PFSK-1 (cell line): ENCODE data around the gene STMN1.

ENCODE experiments used
- FOXP2 ChIP-seq: optimal IDR thresholded peaks from 2 replicates; pipeline ENCODE3; 2011; ENCODE audit warnings: borderline replicate concordance, control low read depth, inconsistent platforms; ENCODE audit not compliant: insufficient read depth; ENCODE audit errors: extremely low read length, extremely low read depth
- POLR2AphosphoS5 ChIP-seq: IDR thresholded peaks from 2 replicates; pipeline ENCODE4 v1.6.1; 2012; ENCODE audit warnings: low read depth, mild to moderate bottlenecking, control low read depth, low read length, moderate library complexity
- SIN3A ChIP-seq: IDR thresholded peaks from 2 replicates; pipeline ENCODE4 v1.6.1; 2012; ENCODE audit warnings: mild to moderate bottlenecking, low read length, moderate library complexity, borderline replicate concordance; ENCODE audit not compliant: insufficient read depth
- TAF1 ChIP-seq: IDR thresholded peaks from 2 replicates; pipeline ENCODE4 v1.6.1; 2012; ENCODE audit warnings: low read length, control low read depth, borderline replicate concordance; ENCODE audit not compliant: insufficient read depth
- TF ChIP-seq, protein P1 (sequence below), 2 experiments: IDR thresholded peaks; 2 replicates each; pipeline versions ENCODE4 v1.6.1 to v1.8.0; 2011 to 2012; ENCODE audit warnings: low read depth in 2 of 2, low read length in 2 of 2, control low read depth in 1 of 2, inconsistent platforms in 1 of 2, mild to moderate bottlenecking in 1 of 2, moderate library complexity in 1 of 2; ENCODE audit not compliant: insufficient read depth in 1 of 2

Gene STMN1

GRCh38 chr1:25862785-25863485 lies 43.3 kb downstream of the STMN1 start:
- TF ChIP-seq, protein P1, sequence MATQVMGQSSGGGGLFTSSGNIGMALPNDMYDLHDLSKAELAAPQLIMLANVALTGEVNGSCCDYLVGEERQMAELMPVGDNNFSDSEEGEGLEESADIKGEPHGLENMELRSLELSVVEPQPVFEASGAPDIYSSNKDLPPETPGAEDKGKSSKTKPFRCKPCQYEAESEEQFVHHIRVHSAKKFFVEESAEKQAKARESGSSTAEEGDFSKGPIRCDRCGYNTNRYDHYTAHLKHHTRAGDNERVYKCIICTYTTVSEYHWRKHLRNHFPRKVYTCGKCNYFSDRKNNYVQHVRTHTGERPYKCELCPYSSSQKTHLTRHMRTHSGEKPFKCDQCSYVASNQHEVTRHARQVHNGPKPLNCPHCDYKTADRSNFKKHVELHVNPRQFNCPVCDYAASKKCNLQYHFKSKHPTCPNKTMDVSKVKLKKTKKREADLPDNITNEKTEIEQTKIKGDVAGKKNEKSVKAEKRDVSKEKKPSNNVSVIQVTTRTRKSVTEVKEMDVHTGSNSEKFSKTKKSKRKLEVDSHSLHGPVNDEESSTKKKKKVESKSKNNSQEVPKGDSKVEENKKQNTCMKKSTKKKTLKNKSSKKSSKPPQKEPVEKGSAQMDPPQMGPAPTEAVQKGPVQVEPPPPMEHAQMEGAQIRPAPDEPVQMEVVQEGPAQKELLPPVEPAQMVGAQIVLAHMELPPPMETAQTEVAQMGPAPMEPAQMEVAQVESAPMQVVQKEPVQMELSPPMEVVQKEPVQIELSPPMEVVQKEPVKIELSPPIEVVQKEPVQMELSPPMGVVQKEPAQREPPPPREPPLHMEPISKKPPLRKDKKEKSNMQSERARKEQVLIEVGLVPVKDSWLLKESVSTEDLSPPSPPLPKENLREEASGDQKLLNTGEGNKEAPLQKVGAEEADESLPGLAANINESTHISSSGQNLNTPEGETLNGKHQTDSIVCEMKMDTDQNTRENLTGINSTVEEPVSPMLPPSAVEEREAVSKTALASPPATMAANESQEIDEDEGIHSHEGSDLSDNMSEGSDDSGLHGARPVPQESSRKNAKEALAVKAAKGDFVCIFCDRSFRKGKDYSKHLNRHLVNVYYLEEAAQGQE (IDR thresholded peaks at IDR 0.05; ENCODE audit: insufficient read depth in 1 of 2, low read depth in 2 of 2, low read length in 2 of 2) = no peak
- TF ChIP-seq TAF1 (no peak), POLR2AphosphoS5 (no peak), FOXP2 (no peak), SIN3A (no peak)

DNA sequence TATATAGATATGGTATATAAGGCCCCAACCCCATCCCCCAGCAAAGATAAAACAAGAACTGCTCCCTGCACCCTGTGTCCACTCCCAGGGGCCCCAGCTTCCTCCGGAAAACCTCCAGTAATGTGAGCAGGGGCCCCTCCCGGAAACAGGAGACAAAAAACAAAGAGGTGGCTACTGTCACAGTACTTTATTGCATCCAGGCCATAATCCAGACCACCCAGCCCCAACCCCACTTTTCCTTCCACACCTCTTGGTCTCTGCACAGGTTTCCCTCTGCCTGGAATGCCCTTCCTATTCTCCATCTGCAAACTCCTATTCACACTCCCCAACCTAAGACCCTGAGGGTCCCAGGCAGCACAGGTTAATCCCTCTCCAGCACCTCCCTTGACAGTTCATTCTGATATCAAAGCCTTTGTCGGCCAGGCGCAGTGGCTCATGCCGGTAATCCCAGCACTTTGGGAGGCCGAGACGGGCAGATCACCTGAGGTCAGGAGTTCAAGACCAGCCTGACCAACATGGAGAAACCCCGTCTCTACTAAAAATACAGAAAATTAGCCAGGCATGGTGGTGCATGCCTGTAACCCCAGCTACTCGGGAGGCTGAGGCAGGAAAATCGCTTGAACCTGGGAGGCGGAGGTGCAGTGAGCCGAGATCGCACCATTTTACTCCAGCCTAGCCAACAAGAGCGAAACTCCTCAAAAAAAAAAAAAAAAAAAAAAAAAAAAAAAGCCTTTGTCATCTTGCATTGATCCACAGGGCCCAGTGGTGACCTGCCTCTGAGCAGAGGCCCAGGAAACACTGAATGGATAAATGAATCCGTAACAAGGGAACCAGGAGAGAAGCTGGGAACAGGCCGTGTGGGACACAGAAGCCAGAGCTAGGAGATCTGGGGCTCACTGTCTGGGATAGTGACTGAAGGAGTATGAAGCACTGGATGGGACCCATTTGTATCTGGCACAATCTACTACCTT lies 44.6 kb downstream of the STMN1 start:
- TF ChIP-seq, protein P1 (IDR thresholded peaks at IDR 0.05; ENCODE audit: insufficient read depth in 1 of 2, low read depth in 2 of 2, low read length in 2 of 2) = no peak
- TF ChIP-seq SIN3A (no peak), POLR2AphosphoS5 (no peak), TAF1 (no peak), FOXP2 (no peak)

GRCh38 chr1:25858906-25859789 lies 47.1 kb downstream of the STMN1 start, which contains the start of gene AUNIP:
TSS of gene AUNIP (minus strand) at chr1:25859457. CDS start at chr1:25859357, 100 bp downstream.
- peak; percentile 90 for TF ChIP-seq POLR2AphosphoS5
- TF ChIP-seq, protein P1 (IDR thresholded peaks at IDR 0.05; ENCODE audit: insufficient read depth in 1 of 2, low read depth in 2 of 2, low read length in 2 of 2) = no peak
- no peak; the same call in 1 of the 2 replicates for TF ChIP-seq SIN3A
- TF ChIP-seq FOXP2 = peak; percentile 36
- TF ChIP-seq TAF1 = peak; percentile 73; the same call in 1 of the 2 replicates

DNA sequence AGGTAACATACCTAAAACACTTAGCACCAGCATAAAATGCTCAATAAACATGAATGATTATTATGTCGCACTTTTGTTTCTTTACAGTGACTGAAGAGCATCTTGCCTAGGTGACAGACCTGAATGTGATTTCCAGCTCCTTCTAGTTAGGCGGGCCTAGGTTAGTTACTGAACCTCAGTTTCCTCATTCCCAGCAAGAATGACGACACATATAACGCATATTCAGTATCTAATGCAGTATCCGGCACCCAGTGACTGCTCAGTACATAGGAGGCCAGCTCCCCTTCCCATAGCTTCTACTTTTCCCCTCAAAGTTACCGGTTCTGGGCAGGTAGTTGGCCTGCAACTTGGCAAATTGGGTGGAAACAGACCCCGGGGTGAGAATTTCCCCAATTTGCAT lies 47.7 kb downstream of the STMN1 start:
- TF ChIP-seq SIN3A = no peak
- TF ChIP-seq, protein P1 (IDR thresholded peaks at IDR 0.05; ENCODE audit: insufficient read depth in 1 of 2, low read depth in 2 of 2, low read length in 2 of 2) = no peak
- no peak for TF ChIP-seq TAF1
- TF ChIP-seq FOXP2 = no peak
- TF ChIP-seq POLR2AphosphoS5 = no peak
